GM13976 (cell line): ENCODE measurements around the gene RGL1.

Experiments used
- DNase-seq: peaks from one replicate; pipeline ENCODE4 v3.0.0; 2012; ENCODE audit warnings: low spot score
- CTCF ChIP-seq: IDR thresholded peaks from 2 replicates; pipeline ENCODE4 v1.5.1; 2012; ENCODE audit warnings: borderline replicate concordance, mild to moderate bottlenecking; ENCODE audit not compliant: insufficient read depth; ENCODE audit errors: extremely low read depth, missing control alignments, control extremely low read depth
- in situ Hi-C: fragments of 300-500 bp; cut with MboI; formaldehyde crosslinking; loops from one replicate; pipeline ENCODE4 v1.12.0; 2022; ENCODE audit warnings: low sequenced_read_pairs, mixed read lengths, inconsistent platforms; ENCODE audit not compliant: unreplicated experiment

RGL1 gene

GRCh38 chr1:183965726-183966125 lies 160.8 kb downstream of the RGL1 start:
- no peak for TF ChIP-seq CTCF
- in situ Hi-C loops = no loop called here
- DNase-seq = no peak

GRCh38 chr1:183966487-183966886 lies 161.6 kb downstream of the RGL1 start:
- no peak for TF ChIP-seq CTCF
- DNase-seq = no peak
- in situ Hi-C loops = no loop called here

- DNase-seq = no peak
- TF ChIP-seq CTCF = no peak
- in situ Hi-C loops = no loop called here
Observed at GRCh38 chr1:183967914-183968313, 163.0 kb downstream of the RGL1 start.

- no peak for TF ChIP-seq CTCF
- no peak for DNase-seq
- in situ Hi-C loops = no loop called here
Observed at GRCh38 chr1:183968386-183968785, 163.5 kb downstream of the RGL1 start.

- DNase-seq = no peak
- TF ChIP-seq CTCF = no peak
- in situ Hi-C loops = no loop called here
Observed at GRCh38 chr1:183970516-183971300, 165.8 kb downstream of the RGL1 start.

GRCh38 chr1:183975651-183976050 lies 170.7 kb downstream of the RGL1 start:
- in situ Hi-C loops = no loop called here
- no peak for DNase-seq
- TF ChIP-seq CTCF = no peak
